ENCODE results near the gene WNT11. TPM values are rescaled to one million over a fixed set of nuclear protein-coding genes. Genes with fewer than 3 reads are reported as not detected.

Gene WNT11
- total RNA-seq, 5 donors from 2014 or later (not counting 1 experiment from before 2014, with no cell fraction given), result 0.47 to 1.3 (median 0.89) TPM; not detected in 1

- ATAC-seq (replicated peaks in 1 of 4) (no peak), DNase-seq (peak in 2 of 35 experiments; percentile 2 to 18)
- POLR2A ChIA-PET, result no interaction called here
- H3K4me3 ChIP-seq (ENCODE audit: control insufficient read depth in 1 of 2, extremely low read depth in 1 of 2, low read length in 1 of 2), result no peak overlapping the region
- WGBS (ENCODE audit: insufficient coverage), result 85% methylated on average over 5 of the region's 24 CpGs
- H3K36me3 ChIP-seq (ENCODE audit: control insufficient read depth in 2 of 2, extremely low read depth in 1 of 2, insufficient read depth in 1 of 2, low read length in 1 of 2), result no peaks in the 10 kb centered on the region
- H3K27me3 ChIP-seq (replicated peaks in 1 of 2; ENCODE audit: control insufficient read depth in 2 of 2, extremely low read depth in 1 of 2, insufficient read depth in 2 of 2, low read length in 1 of 2), result peaks cover 0 to 24% of the 10 kb centered on the region in 2 experiments
- peaks cover 0 to 1% of the 10 kb centered on the region in 2 donors for H3K27me3 Mint-ChIP-seq
- H3K27ac Mint-ChIP-seq, result no peak overlapping the region
- CTCF ChIA-PET, result interaction anchor here in 1 of 2 donors (0.6 kb wide), 1 partner anchor 9 kb away, joined by 4 read pairs; no protein-coding TSS in a partner anchor
- no peaks in the 10 kb centered on the region for H3K9me3 Mint-ChIP-seq
- H3K36me3 Mint-ChIP-seq, result no peaks in the 10 kb centered on the region
- no peak overlapping the region for H3K4me3 Mint-ChIP-seq
- H3K9me3 ChIP-seq, result no peaks in the 10 kb centered on the region
- H3K27ac ChIP-seq (ENCODE audit: low read length), result no peak overlapping the region
- H3K4me1 Mint-ChIP-seq, result no peaks in the 10 kb centered on the region
- H3K4me1 ChIP-seq (ENCODE audit: control insufficient read depth in 1 of 2, extremely low read depth in 1 of 2, insufficient read depth in 2 of 2, low read length in 2 of 2), result peaks cover 0 to 2% of the 10 kb centered on the region in 2 experiments
These were observed 44.9 kb downstream of the WNT11 start for GRCh38 chr11:76161261-76161961.

- peaks cover 0 to 2% of the 10 kb centered on the region in 2 experiments for H3K4me1 ChIP-seq (ENCODE audit: control insufficient read depth in 1 of 2, extremely low read depth in 1 of 2, insufficient read depth in 2 of 2, low read length in 2 of 2)
- POLR2A ChIA-PET, result no interaction called here
- ATAC-seq (replicated peaks in 1 of 4) (no peak), DNase-seq (no peak)
- H3K27me3 Mint-ChIP-seq, result peaks cover 0 to 1% of the 10 kb centered on the region in 2 donors
- H3K27ac ChIP-seq (ENCODE audit: low read length), result no peak overlapping the region
- H3K4me3 ChIP-seq (ENCODE audit: control insufficient read depth in 1 of 2, extremely low read depth in 1 of 2, low read length in 1 of 2), result no peak overlapping the region
- 81% methylated on average over 7 of the region's 8 CpGs for WGBS (ENCODE audit: insufficient coverage)
- H3K36me3 Mint-ChIP-seq, result no peaks in the 10 kb centered on the region
- no peaks in the 10 kb centered on the region for H3K36me3 ChIP-seq (ENCODE audit: control insufficient read depth in 2 of 2, extremely low read depth in 1 of 2, insufficient read depth in 1 of 2, low read length in 1 of 2)
- no peak overlapping the region for H3K27ac Mint-ChIP-seq
- no peaks in the 10 kb centered on the region for H3K9me3 Mint-ChIP-seq
- H3K4me3 Mint-ChIP-seq, result no peak overlapping the region
- no peaks in the 10 kb centered on the region for H3K9me3 ChIP-seq
- H3K27me3 ChIP-seq (replicated peaks in 1 of 2; ENCODE audit: control insufficient read depth in 2 of 2, extremely low read depth in 1 of 2, insufficient read depth in 2 of 2, low read length in 1 of 2), result peaks cover 0 to 24% of the 10 kb centered on the region in 2 experiments
- CTCF ChIA-PET, result interaction anchor here in 1 of 2 donors (0.6 kb wide), 1 partner anchor 8 kb away, joined by 4 read pairs; no protein-coding TSS in a partner anchor
- no peaks in the 10 kb centered on the region for H3K4me1 Mint-ChIP-seq
These were observed 45.4 kb downstream of the WNT11 start for GRCh38 chr11:76160856-76161255.

GRCh38 chr11:76159983-76160661, 46.2 kb downstream of the WNT11 start:
- 85% methylated on average over 10 of the region's 14 CpGs for WGBS (ENCODE audit: insufficient coverage)
- H3K9me3 Mint-ChIP-seq, result no peaks in the 10 kb centered on the region
- POLR2A ChIA-PET, result no interaction called here
- H3K4me1 Mint-ChIP-seq, result no peaks in the 10 kb centered on the region
- H3K27me3 ChIP-seq (replicated peaks in 1 of 2; ENCODE audit: control insufficient read depth in 2 of 2, extremely low read depth in 1 of 2, insufficient read depth in 2 of 2, low read length in 1 of 2), result peaks cover 0 to 24% of the 10 kb centered on the region in 2 experiments
- H3K9me3 ChIP-seq, result no peaks in the 10 kb centered on the region
- H3K4me3 Mint-ChIP-seq, result no peak overlapping the region
- no peak overlapping the region for H3K27ac ChIP-seq (ENCODE audit: low read length)
- CTCF ChIA-PET, result no interaction called here
- peaks cover 0 to 1% of the 10 kb centered on the region in 2 donors for H3K27me3 Mint-ChIP-seq
- H3K4me1 ChIP-seq (ENCODE audit: control insufficient read depth in 1 of 2, extremely low read depth in 1 of 2, insufficient read depth in 2 of 2, low read length in 2 of 2), result peaks cover 0 to 2% of the 10 kb centered on the region in 2 experiments
- H3K36me3 ChIP-seq (ENCODE audit: control insufficient read depth in 2 of 2, extremely low read depth in 1 of 2, insufficient read depth in 1 of 2, low read length in 1 of 2), result no peaks in the 10 kb centered on the region
- no peak for ATAC-seq (replicated peaks in 1 of 4)
- no peak overlapping the region for H3K4me3 ChIP-seq (ENCODE audit: control insufficient read depth in 1 of 2, extremely low read depth in 1 of 2, low read length in 1 of 2)
- no peaks in the 10 kb centered on the region for H3K36me3 Mint-ChIP-seq
- DNase-seq, result no peak
- H3K27ac Mint-ChIP-seq, result no peak overlapping the region

- POLR2A ChIA-PET, result no interaction called here
- H3K36me3 Mint-ChIP-seq, result no peaks in the 10 kb centered on the region
- H3K36me3 ChIP-seq (ENCODE audit: control insufficient read depth in 2 of 2, extremely low read depth in 1 of 2, insufficient read depth in 1 of 2, low read length in 1 of 2), result no peaks in the 10 kb centered on the region
- no peak for DNase-seq
- H3K27me3 ChIP-seq (replicated peaks in 1 of 2; ENCODE audit: control insufficient read depth in 2 of 2, extremely low read depth in 1 of 2, insufficient read depth in 2 of 2, low read length in 1 of 2), result peaks cover 0 to 24% of the 10 kb centered on the region in 2 experiments
- H3K4me1 Mint-ChIP-seq, result no peaks in the 10 kb centered on the region
- no peak for ATAC-seq (replicated peaks in 1 of 4)
- H3K9me3 ChIP-seq, result no peaks in the 10 kb centered on the region
- H3K27me3 Mint-ChIP-seq, result peaks cover 0 to 1% of the 10 kb centered on the region in 2 donors
- H3K4me3 Mint-ChIP-seq, result no peak overlapping the region
- 78% methylated on average over 12 of the region's 14 CpGs for WGBS (ENCODE audit: insufficient coverage)
- CTCF ChIA-PET, result no interaction called here
- peaks cover 0 to 2% of the 10 kb centered on the region in 2 experiments for H3K4me1 ChIP-seq (ENCODE audit: control insufficient read depth in 1 of 2, extremely low read depth in 1 of 2, insufficient read depth in 2 of 2, low read length in 2 of 2)
- no peak overlapping the region for H3K4me3 ChIP-seq (ENCODE audit: control insufficient read depth in 1 of 2, extremely low read depth in 1 of 2, low read length in 1 of 2)
- H3K27ac Mint-ChIP-seq, result no peak overlapping the region
- H3K9me3 Mint-ChIP-seq, result no peaks in the 10 kb centered on the region
- H3K27ac ChIP-seq (ENCODE audit: low read length), result no peak overlapping the region
These were observed 46.9 kb downstream of the WNT11 start for GRCh38 chr11:76159303-76159937.

GRCh38 chr11:76158394-76159302, 47.7 kb downstream of the WNT11 start:
- ChIA-PET CTCF (interaction anchor here in 1 of 2 donors (0.5 kb wide), 1 partner anchor 1378 kb away, joined by 3 read pairs; no protein-coding TSS in a partner anchor), POLR2A (no interaction called here)
- no peak overlapping the region for H3K27ac ChIP-seq (ENCODE audit: low read length)
- no peaks in the 10 kb centered on the region for H3K9me3 ChIP-seq
- Mint-ChIP-seq H3K27ac (no peak overlapping the region), H3K9me3 (no peaks in the 10 kb centered on the region), H3K36me3 (no peaks in the 10 kb centered on the region), H3K27me3 (peaks cover 0 to 1% of the 10 kb centered on the region in 2 donors), H3K4me1 (peaks cover 1 to 3% (median 3%) of the 10 kb centered on the region in 3 donors), H3K4me3 (no peak overlapping the region)
- no peak overlapping the region for H3K4me3 ChIP-seq (ENCODE audit: control insufficient read depth in 1 of 2, extremely low read depth in 1 of 2, low read length in 1 of 2)
- 90% methylated on average over 21 of the region's 24 CpGs for WGBS (ENCODE audit: insufficient coverage)
- DNase-seq (no peak), ATAC-seq (replicated peaks in 1 of 4) (no peak)
- no peaks in the 10 kb centered on the region for H3K36me3 ChIP-seq (ENCODE audit: control insufficient read depth in 2 of 2, extremely low read depth in 1 of 2, insufficient read depth in 1 of 2, low read length in 1 of 2)
- H3K4me1 ChIP-seq (ENCODE audit: control insufficient read depth in 1 of 2, extremely low read depth in 1 of 2, insufficient read depth in 2 of 2, low read length in 2 of 2), result peaks cover 0 to 9% of the 10 kb centered on the region in 2 experiments
- H3K27me3 ChIP-seq (replicated peaks in 1 of 2; ENCODE audit: control insufficient read depth in 2 of 2, extremely low read depth in 1 of 2, insufficient read depth in 2 of 2, low read length in 1 of 2), result peaks cover 0 to 20% of the 10 kb centered on the region in 2 experiments

All from T-cell (primary cell).